SKM-1 (cell line): ENCODE measurements around the gene ERBB3.
"Not testable (repeated sequence)": the region's sequence is repeated elsewhere in the genome, so short reads cannot be mapped to it uniquely, and the experiment has no call there.

Experiments
- DNase-seq: peaks from one replicate; lab custom pipeline; 2025; ENCODE audit not compliant: unreplicated experiment; lab: John Stamatoyannopoulos, UW

ERBB3 gene

GRCh38 chr12:56110571-56110970 lies 30.6 kb downstream of the ERBB3 start:
- no peak for DNase-seq

GRCh38 chr12:56114084-56114483 lies 34.1 kb downstream of the ERBB3 start:
- no peak for DNase-seq

- DNase-seq = no peak
Observed at GRCh38 chr12:56115329-56115728, 35.4 kb downstream of the ERBB3 start.

- peak; percentile 67 for DNase-seq
Observed at GRCh38 chr12:56116267-56117081, 36.5 kb downstream of the ERBB3 start, which contains the start of gene RPL41. Gene RPL41 (plus strand): TSS chr12:56116633.

- DNase-seq = not testable (repeated sequence)
Observed at GRCh38 chr12:56117082-56117706, 37.2 kb downstream of the ERBB3 start.

GRCh38 chr12:56117778-56118687 lies 38.1 kb downstream of the ERBB3 start, which contains the start of gene ZC3H10:
Gene ZC3H10 (plus strand): TSS chr12:56118266. CDS start chr12:56120563, 2,297 bp downstream.
- peak; percentile 84 for DNase-seq

- no peak for DNase-seq
Observed at GRCh38 chr12:56118688-56119357, 38.9 kb downstream of the ERBB3 start.

GRCh38 chr12:56119361-56119796 lies 39.4 kb downstream of the ERBB3 start:
- DNase-seq = peak; percentile 18

- no peak for DNase-seq
Observed at GRCh38 chr12:56120158-56120846, 40.3 kb downstream of the ERBB3 start.

GRCh38 chr12:56121204-56121870 lies 41.4 kb downstream of the ERBB3 start:
- no peak for DNase-seq

- DNase-seq = no peak
Observed at GRCh38 chr12:56122637-56123036, 42.7 kb downstream of the ERBB3 start.

GRCh38 chr12:56124133-56124532 lies 44.2 kb downstream of the ERBB3 start:
- DNase-seq = no peak

- no peak for DNase-seq
Observed at GRCh38 chr12:56126732-56127239, 46.8 kb downstream of the ERBB3 start.

- DNase-seq = no peak
Observed at GRCh38 chr12:56127485-56127887, 47.5 kb downstream of the ERBB3 start.

- peak; percentile 90 for DNase-seq
Observed at GRCh38 chr12:56127888-56128669, 48.1 kb downstream of the ERBB3 start, which contains the start of gene ESYT1. Gene ESYT1 (plus strand): TSS chr12:56128267. CDS start chr12:56128320, 53 bp downstream.

- no peak for DNase-seq
Observed at GRCh38 chr12:56128670-56129205, 48.8 kb downstream of the ERBB3 start.

GRCh38 chr12:56129206-56129941 lies 49.4 kb downstream of the ERBB3 start:
- DNase-seq = no peak
